IMR-90 (cell line): ENCODE measurements around the gene REN. TPM values are rescaled to one million over a fixed set of nuclear protein-coding genes. Genes with fewer than 3 reads are reported as not detected.

ENCODE experiments used
- ATAC-seq: fragments of 200-7000 bp; cut with Tn5 transposase; 2 replicates; pipeline ENCODE4 v1.9.1; 2020; ENCODE audit warnings: low read depth, mild to moderate bottlenecking, moderate library complexity
- BruUV-seq: library from RNA; stranded (reverse); fragments of 400-500 nt; replicated peaks from 2 replicates; lab custom pipeline; 2021; lab: Mats Ljungman, UMichigan
- CTCF ChIA-PET: fragments of 300-600 bp; formaldehyde crosslinking; extraction: SDS; loops from one replicate; lab custom pipeline; 2021; ENCODE audit warnings: antibody characterized with exemption; lab: Yijun Ruan, JAX
- POLR2A ChIA-PET: fragments of 300-600 bp; sonication (Branson Sonifier 250); formaldehyde crosslinking; loops from one replicate; lab custom pipeline; 2022; ENCODE audit warnings: antibody characterized with exemption; ENCODE audit not compliant: unreplicated experiment; lab: Charles Lee
- DNase-seq: peaks from one replicate; pipeline ENCODE4 v3.0.0; 2013
- H2AFZ ChIP-seq: replicated peaks from 2 replicates; pipeline ENCODE3; 2013; ENCODE audit warnings: low read length, mild to moderate bottlenecking; ENCODE audit not compliant: poor library complexity
- H2AK5ac ChIP-seq: 2 replicates; pipeline ENCODE4 v1.6.1; 2013; ENCODE audit warnings: low read depth, low read length, inconsistent platforms
- H2AK9ac ChIP-seq: replicated peaks from 2 replicates; pipeline ENCODE3; 2013; ENCODE audit warnings: mild to moderate bottlenecking, low read depth, low read length, moderate library complexity; ENCODE audit not compliant: poor library complexity
- H2BK120ac ChIP-seq: 2 replicates; pipeline ENCODE4 v1.6.1; 2013; ENCODE audit warnings: low read depth, low read length, inconsistent platforms
- H2BK15ac ChIP-seq: 3 replicates; pipeline ENCODE4 v1.6.1; 2013; ENCODE audit warnings: low read depth, low read length, inconsistent platforms
- H2BK20ac ChIP-seq: 2 replicates; pipeline ENCODE4 v1.6.1; 2013; ENCODE audit warnings: low read depth, mild to moderate bottlenecking, inconsistent platforms, low read length, moderate library complexity
- H2BK5ac ChIP-seq: 2 replicates; pipeline ENCODE4 v1.6.1; 2013; ENCODE audit warnings: mild to moderate bottlenecking, low read depth, low read length, inconsistent platforms; ENCODE audit not compliant: poor library complexity, severe bottlenecking
- H3K14ac ChIP-seq: replicated peaks from 2 replicates; pipeline ENCODE4 v1.6.1; 2013; ENCODE audit warnings: low read depth, low read length, inconsistent platforms
- H3K18ac ChIP-seq: 2 replicates; pipeline ENCODE4 v1.6.1; 2013; ENCODE audit warnings: low read depth, low read length, control low read depth
- H3K23ac ChIP-seq: 2 replicates; pipeline ENCODE4 v1.6.1; 2013; ENCODE audit warnings: low read depth, low read length, inconsistent platforms
- H3K27ac ChIP-seq: 2 replicates; pipeline ENCODE4 v1.5.1; 2013; ENCODE audit warnings: mild to moderate bottlenecking, control low read depth, low read length; ENCODE audit not compliant: insufficient read depth
- H3K27me3 ChIP-seq: 2 replicates; pipeline ENCODE4 v1.6.1; 2013; ENCODE audit warnings: low read length; ENCODE audit not compliant: control insufficient read depth, insufficient read depth
- H3K36me3 ChIP-seq: 2 replicates; pipeline ENCODE4 v1.6.1; 2013; ENCODE audit warnings: low read length, mixed read lengths; ENCODE audit not compliant: control insufficient read depth, insufficient read depth
- H3K4ac ChIP-seq: 2 replicates; pipeline ENCODE4 v1.6.1; 2013; ENCODE audit warnings: low read depth, low read length, inconsistent platforms
- H3K4me1 ChIP-seq: 2 replicates; pipeline ENCODE4 v1.6.1; 2013; ENCODE audit warnings: low read length, mixed read lengths; ENCODE audit not compliant: control insufficient read depth, insufficient read depth
- H3K4me2 ChIP-seq: 2 replicates; pipeline ENCODE4 v1.6.1; 2013; ENCODE audit warnings: low read depth, mild to moderate bottlenecking, control low read depth, low read length, moderate library complexity
- H3K4me3 ChIP-seq: 2 replicates; pipeline ENCODE4 v1.5.1; 2013; ENCODE audit warnings: low read depth, mild to moderate bottlenecking, control low read depth, low read length, moderate library complexity; ENCODE audit not compliant: insufficient read depth
- H3K56ac ChIP-seq: 2 replicates; pipeline ENCODE4 v1.6.1; 2013; ENCODE audit warnings: low read length, inconsistent platforms; ENCODE audit not compliant: insufficient read depth; ENCODE audit errors: extremely low read depth
- H3K79me1 ChIP-seq, 2 experiments: 2 replicates each; pipeline ENCODE4 v1.6.1; 2013; ENCODE audit warnings: low read length in 2 of 2, inconsistent platforms in 1 of 2, low read depth in 1 of 2
- H3K9ac ChIP-seq: 2 replicates; pipeline ENCODE4 v1.6.1; 2013; ENCODE audit warnings: low read depth, low read length, control low read depth
- H3K9me1 ChIP-seq: 2 replicates; pipeline ENCODE4 v1.6.1; 2013; ENCODE audit warnings: low read length, inconsistent platforms; ENCODE audit not compliant: insufficient read depth
- H3K9me3 ChIP-seq: 2 replicates; pipeline ENCODE4 v1.6.1; 2013; ENCODE audit warnings: low read length; ENCODE audit not compliant: control insufficient read depth, insufficient read depth
- H4K20me1 ChIP-seq: 2 replicates; pipeline ENCODE4 v1.6.1; 2013; ENCODE audit warnings: low read length, inconsistent platforms; ENCODE audit not compliant: insufficient read depth
- H4K5ac ChIP-seq: 2 replicates; pipeline ENCODE4 v1.6.1; 2013; ENCODE audit warnings: mild to moderate bottlenecking, low read depth, low read length, control low read depth
- H4K8ac ChIP-seq, 2 experiments: 2 replicates each; pipeline ENCODE4 v1.6.1; 2013; ENCODE audit warnings: low read depth in 2 of 2, low read length in 2 of 2, control low read depth in 1 of 2, inconsistent platforms in 1 of 2
- H4K91ac ChIP-seq: 2 replicates; pipeline ENCODE4 v1.6.1; 2013; ENCODE audit warnings: low read depth, low read length, inconsistent platforms; ENCODE audit not compliant: insufficient read depth
- BHLHE40 ChIP-seq: fragments of 150-350 bp; IDR thresholded peaks from 2 replicates; pipeline ENCODE4 v1.6.1; 2016; ENCODE audit warnings: mild to moderate bottlenecking, low read depth, low read length
- CEBPB ChIP-seq: IDR thresholded peaks from 2 replicates; pipeline ENCODE4 v1.6.1; 2012; ENCODE audit warnings: low read depth, low read length, improper control_type of control experiment
- CHD1 ChIP-seq: IDR thresholded peaks from 2 replicates; pipeline ENCODE4 v1.6.1; 2012; ENCODE audit warnings: low read depth, low read length, improper control_type of control experiment
- ELK1 ChIP-seq: fragments of 150-350 bp; IDR thresholded peaks from 2 replicates; pipeline ENCODE4 v1.6.1; 2016; ENCODE audit warnings: low read depth, mild to moderate bottlenecking, low read length, moderate library complexity, borderline replicate concordance
- FOS ChIP-seq: fragments of 150-350 bp; IDR thresholded peaks from 2 replicates; pipeline ENCODE4 v1.6.1; 2016; ENCODE audit warnings: low read depth, low read length
- MAFK ChIP-seq: IDR thresholded peaks from 2 replicates; pipeline ENCODE4 v1.6.1; 2012; ENCODE audit warnings: low read depth, low read length, improper control_type of control experiment
- MAZ ChIP-seq: IDR thresholded peaks from 2 replicates; pipeline ENCODE4 v1.6.1; 2012; ENCODE audit warnings: low read depth, mild to moderate bottlenecking, low read length, improper control_type of control experiment, moderate library complexity, borderline replicate concordance
- MXI1 ChIP-seq: IDR thresholded peaks from 2 replicates; pipeline ENCODE4 v1.6.1; 2012; ENCODE audit warnings: low read depth, mild to moderate bottlenecking, low read length, moderate library complexity, borderline replicate concordance
- NFE2L2 ChIP-seq: fragments of 150-350 bp; IDR thresholded peaks from 2 replicates; pipeline ENCODE4 v1.6.1; 2016; ENCODE audit warnings: low read depth, mild to moderate bottlenecking, low read length
- POLR2A ChIP-seq: IDR thresholded peaks from 2 replicates; pipeline ENCODE4 v1.6.1; 2012; ENCODE audit warnings: mild to moderate bottlenecking, low read depth, low read length
- RAD21 ChIP-seq: IDR thresholded peaks from 2 replicates; pipeline ENCODE4 v1.6.1; 2012; ENCODE audit warnings: low read length, improper control_type of control experiment
- RCOR1 ChIP-seq: IDR thresholded peaks from 2 replicates; pipeline ENCODE4 v1.6.1; 2012; ENCODE audit warnings: mild to moderate bottlenecking, low read length, improper control_type of control experiment; ENCODE audit not compliant: insufficient replicate concordance
- RFX5 ChIP-seq: IDR thresholded peaks from 2 replicates; pipeline ENCODE4 v1.8.0; 2012; ENCODE audit warnings: low read depth, mild to moderate bottlenecking, low read length, moderate library complexity
- USF2 ChIP-seq: fragments of 150-350 bp; IDR thresholded peaks from 2 replicates; pipeline ENCODE4 v1.6.1; 2017; ENCODE audit warnings: mild to moderate bottlenecking, antibody characterized with exemption, low read length, low read depth
- WGBS, 2 experiments: methylation state at CpG; one replicate each; pipeline versions ENCODE4 v1.1.5 to v1.1.7; 2013; ENCODE audit warnings: missing lambda C conversion rate in 2 of 2; ENCODE audit not compliant: insufficient read length in 1 of 2; ENCODE audit errors: extremely low coverage in 2 of 2; 5-methylcytosine and 5-hydroxymethylcytosine counted together
- dilution Hi-C: fragments of 300-500 bp; cut with HindIII; formaldehyde crosslinking; loops from one replicate; pipeline ENCODE4 v1.14.3; 2018; ENCODE audit warnings: low sequenced_read_pairs; ENCODE audit not compliant: unreplicated experiment
- in situ Hi-C: fragments of 300-500 bp; cut with MboI; formaldehyde crosslinking; loops from 3 replicates; pipeline ENCODE4 v1.14.3; 2019; ENCODE audit warnings: low sequenced_read_pairs, inconsistent platforms, mixed read lengths
- intact Hi-C: fragments of 100-400 bp; cut with micrococcal nuclease; formaldehyde crosslinking; loops from 2 replicates; pipeline ENCODE4 v1.10.0; 2022
- polyA plus RNA-seq, 3 experiments: library from polyadenylated mRNA; depleted of rRNA; stranded (reverse); fragments of >200 nt; gene quantifications; 2 replicates each; pipeline ENCODE4 v1.2.3, GENCODE V29; 2012; ENCODE audit warnings: low replicate concordance in 1 of 3
- total RNA-seq: library from RNA; depleted of rRNA; stranded (reverse); fragments of >200 nt; gene quantifications from 2 replicates; pipeline ENCODE4 v1.2.3, GENCODE V29; 2012
- TF ChIP-seq, protein P1 (sequence below): conservative IDR thresholded peaks from 2 replicates; pipeline ENCODE4 v1.5.1; 2012; ENCODE audit warnings: mild to moderate bottlenecking, low read depth, low read length, improper control_type of control experiment

REN gene
- total and polyA plus RNA-seq, 2 of the 4 experiments (the other 2 are of a cell fraction), result 0.54 to 1.2 TPM

DNA sequence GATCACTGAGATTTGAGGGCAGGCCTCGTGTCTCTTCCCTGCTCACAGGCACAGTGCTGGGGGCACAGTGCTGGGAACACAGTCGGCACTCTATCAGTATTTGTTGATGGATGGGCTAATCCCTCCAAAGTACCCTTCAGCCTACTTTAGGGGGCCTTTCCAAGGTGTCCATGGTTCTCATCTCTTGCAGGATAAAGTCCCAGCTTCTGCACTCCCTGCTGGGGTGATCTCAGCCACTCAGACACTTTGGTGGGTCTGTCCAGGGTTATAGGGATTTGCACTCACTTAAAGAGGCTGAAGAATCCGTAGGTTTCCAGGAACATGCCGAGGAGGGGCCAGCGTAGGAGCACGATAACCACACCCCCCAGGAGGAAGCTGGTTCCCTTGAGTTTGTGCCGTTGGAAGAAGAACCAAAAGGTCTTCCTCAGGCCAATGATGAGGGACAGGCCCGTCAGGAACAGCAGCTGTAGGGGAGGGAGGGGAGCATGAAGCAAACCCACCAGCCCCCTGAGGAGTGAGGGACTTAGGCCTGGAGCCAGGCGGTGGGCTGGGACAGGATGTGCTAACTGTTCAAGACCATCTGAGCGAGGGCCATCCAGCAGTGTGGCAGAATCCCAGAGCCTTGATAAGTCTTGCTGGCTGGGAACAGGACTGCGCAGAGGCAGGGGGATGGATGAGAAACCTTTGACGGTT lies 35.4 kb upstream of the REN start:
- Histone ChIP-seq H2BK5ac (no peak overlapping the region), H4K91ac (peak overlapping the region; percentile 57; the same call in 1 of the 2 replicates), H3K9me3 (no peaks in the 10 kb centered on the region), H2BK20ac (peak overlapping the region; percentile 86), H3K36me3 (no peaks in the 10 kb centered on the region), H3K4ac (peak overlapping the region; percentile 62; the same call in 1 of the 2 replicates), H3K18ac (no peak overlapping the region), H2AFZ (peak overlapping the region; percentile 25), H3K4me1 (peaks cover 21% of the 10 kb centered on the region), H3K4me3 (no peak overlapping the region), H2BK15ac (peak overlapping the region; percentile 57), H3K27ac (no peak overlapping the region), H3K14ac (peak overlapping the region; percentile 9; the same call in 1 of the 2 replicates), H2BK120ac (peak overlapping the region; percentile 90), H4K20me1 (no peaks in the 10 kb centered on the region), H4K8ac (peak overlapping the region; percentile 33 to 38; a peak in 2 of 4 replicates), H3K9ac (no peak overlapping the region), H3K4me2 (no peak overlapping the region), H3K23ac (no peak overlapping the region), H3K9me1 (peaks cover 32% of the 10 kb centered on the region), H4K5ac (no peak overlapping the region; the same call in 1 of the 2 replicates), H3K56ac (no peak overlapping the region), H3K27me3 (no peaks in the 10 kb centered on the region), H2AK9ac (peak overlapping the region; percentile 52), H2AK5ac (peak overlapping the region; percentile 91), H3K79me1 (peaks cover 0 to 16% of the 10 kb centered on the region in 2 experiments; a peak in 1 of 4 replicates)
- intact Hi-C loops (no loop called here), in situ Hi-C loops (no loop called here), dilution Hi-C loops (no loop called here)
- ChIA-PET CTCF (no interaction called here), POLR2A (interaction anchor here (0.6 kb wide), 1 partner anchor 192 kb away, joined by 3 read pairs; no protein-coding TSS in a partner anchor)
- 88% methylated on average over 5 of the region's 12 CpGs; no CpG with 5 or more reads in 1 of the 2 experiments for WGBS, 2 experiments
- no peak for ATAC-seq
- no peak for DNase-seq
- no TSS peak for BruUV-seq
- TF ChIP-seq RAD21, result no peak
- no peak for TF ChIP-seq USF2
- no peak for TF ChIP-seq MXI1
- no peak for TF ChIP-seq ELK1
- no peak for TF ChIP-seq POLR2A
- TF ChIP-seq CEBPB, result no peak
- no peak for TF ChIP-seq NFE2L2
- no peak for TF ChIP-seq RFX5
- TF ChIP-seq BHLHE40, result no peak
- TF ChIP-seq FOS, result no peak
- TF ChIP-seq, protein P1, sequence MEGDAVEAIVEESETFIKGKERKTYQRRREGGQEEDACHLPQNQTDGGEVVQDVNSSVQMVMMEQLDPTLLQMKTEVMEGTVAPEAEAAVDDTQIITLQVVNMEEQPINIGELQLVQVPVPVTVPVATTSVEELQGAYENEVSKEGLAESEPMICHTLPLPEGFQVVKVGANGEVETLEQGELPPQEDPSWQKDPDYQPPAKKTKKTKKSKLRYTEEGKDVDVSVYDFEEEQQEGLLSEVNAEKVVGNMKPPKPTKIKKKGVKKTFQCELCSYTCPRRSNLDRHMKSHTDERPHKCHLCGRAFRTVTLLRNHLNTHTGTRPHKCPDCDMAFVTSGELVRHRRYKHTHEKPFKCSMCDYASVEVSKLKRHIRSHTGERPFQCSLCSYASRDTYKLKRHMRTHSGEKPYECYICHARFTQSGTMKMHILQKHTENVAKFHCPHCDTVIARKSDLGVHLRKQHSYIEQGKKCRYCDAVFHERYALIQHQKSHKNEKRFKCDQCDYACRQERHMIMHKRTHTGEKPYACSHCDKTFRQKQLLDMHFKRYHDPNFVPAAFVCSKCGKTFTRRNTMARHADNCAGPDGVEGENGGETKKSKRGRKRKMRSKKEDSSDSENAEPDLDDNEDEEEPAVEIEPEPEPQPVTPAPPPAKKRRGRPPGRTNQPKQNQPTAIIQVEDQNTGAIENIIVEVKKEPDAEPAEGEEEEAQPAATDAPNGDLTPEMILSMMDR, result no peak
- TF ChIP-seq MAZ, result no peak
- TF ChIP-seq RCOR1, result no peak
- TF ChIP-seq CHD1, result no peak
- no peak for TF ChIP-seq MAFK
